ENCODE results near the gene CD70.

CD70 gene

GRCh38 chr19:6617374-6617773 is 26.4 kb upstream of the CD70 start:
- Histone ChIP-seq H3K79me2 (ENCODE audit: insufficient read depth, low read length) (no peaks in the 10 kb centered on the region), H3K4me2 (ENCODE audit: low read depth, low read length, poor library complexity, severe bottlenecking) (no peak overlapping the region), H4K20me1 (ENCODE audit: insufficient read depth, low read length, poor library complexity, severe bottlenecking) (no peaks in the 10 kb centered on the region), H3K4me1 (ENCODE audit: insufficient read depth, low read length, poor library complexity, severe bottlenecking) (no peaks in the 10 kb centered on the region), H3K4me3 (ENCODE audit: low read length, poor library complexity, severe bottlenecking) (no peak overlapping the region), H2AFZ (ENCODE audit: low read length) (no peak overlapping the region), H3F3A (ENCODE audit: low read depth) (no peaks in the 10 kb centered on the region), H3K27me3 (ENCODE audit: insufficient read depth, low read length, poor library complexity, severe bottlenecking) (no peaks in the 10 kb centered on the region), H3K9me3 (ENCODE audit: insufficient read depth, low read depth, low read length) (no peaks in the 10 kb centered on the region), H3K9ac (ENCODE audit: low read depth, low read length, poor library complexity, severe bottlenecking) (no peak overlapping the region), H3K36me3 (ENCODE audit: insufficient read depth, low read length) (no peaks in the 10 kb centered on the region), H3K9me2 (replicated peaks; ENCODE audit: low read depth, low read length) (no peaks in the 10 kb centered on the region)
- no peak for TF ChIP-seq CTCF (conservative IDR thresholded peaks at IDR 0.05; ENCODE audit: low read length)
- no peak for TF ChIP-seq EZH2phosphoT487 (IDR thresholded peaks at IDR 0.05; ENCODE audit: borderline replicate concordance)

- H3K36me3 ChIP-seq (ENCODE audit: insufficient read depth, low read length): no peaks in the 10 kb centered on the region
- no peaks in the 10 kb centered on the region for H3K9me3 ChIP-seq (ENCODE audit: insufficient read depth, low read depth, low read length)
- no peak overlapping the region for H3K9ac ChIP-seq (ENCODE audit: low read depth, low read length, poor library complexity, severe bottlenecking)
- H3K4me1 ChIP-seq (ENCODE audit: insufficient read depth, low read length, poor library complexity, severe bottlenecking): no peaks in the 10 kb centered on the region
- H3F3A ChIP-seq (ENCODE audit: low read depth): no peaks in the 10 kb centered on the region
- no peaks in the 10 kb centered on the region for H3K9me2 ChIP-seq (replicated peaks; ENCODE audit: low read depth, low read length)
- no peak overlapping the region for H2AFZ ChIP-seq (ENCODE audit: low read length)
- TF ChIP-seq CTCF (conservative IDR thresholded peaks at IDR 0.05; ENCODE audit: low read length) (no peak), EZH2phosphoT487 (IDR thresholded peaks at IDR 0.05; ENCODE audit: borderline replicate concordance) (no peak)
- no peak overlapping the region for H3K4me2 ChIP-seq (ENCODE audit: low read depth, low read length, poor library complexity, severe bottlenecking)
- H3K27me3 ChIP-seq (ENCODE audit: insufficient read depth, low read length, poor library complexity, severe bottlenecking): no peaks in the 10 kb centered on the region
- H3K79me2 ChIP-seq (ENCODE audit: insufficient read depth, low read length): no peaks in the 10 kb centered on the region
- H4K20me1 ChIP-seq (ENCODE audit: insufficient read depth, low read length, poor library complexity, severe bottlenecking): no peaks in the 10 kb centered on the region
- H3K4me3 ChIP-seq (ENCODE audit: low read length, poor library complexity, severe bottlenecking): no peak overlapping the region
Observed at GRCh38 chr19:6616011-6616410, 25.1 kb upstream of the CD70 start.

- Histone ChIP-seq H3K36me3 (ENCODE audit: insufficient read depth, low read length) (no peaks in the 10 kb centered on the region), H3K9ac (ENCODE audit: low read depth, low read length, poor library complexity, severe bottlenecking) (no peak overlapping the region)
- TF ChIP-seq CTCF (conservative IDR thresholded peaks at IDR 0.05; ENCODE audit: low read length): no peak
- TF ChIP-seq EZH2phosphoT487 (IDR thresholded peaks at IDR 0.05; ENCODE audit: borderline replicate concordance): no peak
Observed at GRCh38 chr19:6613711-6614110, 22.8 kb upstream of the CD70 start.

More at GRCh38 chr19:6613711-6614110, 22.8 kb upstream of the CD70 start:
- Histone ChIP-seq H3K9me2 (replicated peaks; ENCODE audit: low read depth, low read length) (no peaks in the 10 kb centered on the region), H3K79me2 (ENCODE audit: insufficient read depth, low read length) (no peaks in the 10 kb centered on the region), H3K4me1 (ENCODE audit: insufficient read depth, low read length, poor library complexity, severe bottlenecking) (no peaks in the 10 kb centered on the region), H3K9me3 (ENCODE audit: insufficient read depth, low read depth, low read length) (no peaks in the 10 kb centered on the region), H3F3A (ENCODE audit: low read depth) (no peaks in the 10 kb centered on the region), H3K27me3 (ENCODE audit: insufficient read depth, low read length, poor library complexity, severe bottlenecking) (peaks cover 4% of the 10 kb centered on the region), H2AFZ (ENCODE audit: low read length) (no peak overlapping the region), H3K4me2 (ENCODE audit: low read depth, low read length, poor library complexity, severe bottlenecking) (no peak overlapping the region), H3K4me3 (ENCODE audit: low read length, poor library complexity, severe bottlenecking) (no peak overlapping the region), H4K20me1 (ENCODE audit: insufficient read depth, low read length, poor library complexity, severe bottlenecking) (no peaks in the 10 kb centered on the region)
